HepG2 (cell line): ENCODE measurements around the gene LAMP2. TPM values are rescaled to one million over a fixed set of nuclear protein-coding genes. Genes with fewer than 3 reads are reported as not detected.

ENCODE experiments used
- FOXA1 ChIP-seq, 2 experiments: fragments of 450-650 bp in 1 of 2; sonication (generic) in 1 of 2; formaldehyde crosslinking in 1 of 2; IDR thresholded peaks; 2 replicates each; pipeline versions ENCODE4 v1.4.0 to v1.6.1; 2016 to 2020; ENCODE audit warnings: missing genetic modification reagents in 1 of 2
- GABPA ChIP-seq, 2 experiments: IDR thresholded peaks; 2 replicates each; pipeline ENCODE4 v1.6.1; 2011 to 2016; ENCODE audit warnings: low read depth in 2 of 2, low read length in 1 of 2, missing biosample characterization in 1 of 2, missing genetic modification characterization in 1 of 2
- KDM3A ChIP-seq: IDR thresholded peaks from 2 replicates; pipeline ENCODE4 v1.6.1; 2018; ENCODE audit warnings: low read depth, missing compliant biosample characterization
- KMT2B ChIP-seq: IDR thresholded peaks from 2 replicates; pipeline ENCODE4 v1.6.1; 2016; ENCODE audit warnings: missing genetic modification reagents, missing compliant biosample characterization
- NFAT5 ChIP-seq: sonication (generic); formaldehyde crosslinking; IDR thresholded peaks from 2 replicates; pipeline ENCODE4 v1.4.0; 2020; ENCODE audit warnings: missing genetic modification reagents
- NR2F2 ChIP-seq: IDR thresholded peaks from 2 replicates; pipeline ENCODE4 v1.6.1; 2012; ENCODE audit warnings: low read depth, inconsistent platforms, borderline replicate concordance
- SP1 ChIP-seq, 2 experiments: fragments of 450-650 bp in 1 of 2; sonication (generic) in 1 of 2; formaldehyde crosslinking in 1 of 2; IDR thresholded peaks; 2 replicates each; pipeline versions ENCODE4 v1.4.0 to v1.6.1; 2016 to 2020; ENCODE audit warnings: missing genetic modification reagents in 1 of 2
- ZBED4 ChIP-seq: sonication (generic); formaldehyde crosslinking; IDR thresholded peaks from 2 replicates; pipeline ENCODE4 v1.4.0; 2020; ENCODE audit warnings: missing genetic modification reagents, borderline replicate concordance
- ZEB1 ChIP-seq: IDR thresholded peaks from 2 replicates; pipeline ENCODE4 v1.6.1; 2012; ENCODE audit warnings: mild to moderate bottlenecking, low read depth, inconsistent platforms; ENCODE audit not compliant: insufficient replicate concordance
- ZNF224 ChIP-seq: sonication (generic); formaldehyde crosslinking; IDR thresholded peaks from 2 replicates; pipeline ENCODE4 v1.5.0; 2020; ENCODE audit warnings: mild to moderate bottlenecking, missing genetic modification reagents
- ZNF335 ChIP-seq: sonication (generic); formaldehyde crosslinking; IDR thresholded peaks from 2 replicates; pipeline ENCODE4 v1.4.0; 2020; ENCODE audit warnings: missing genetic modification reagents
- polyA plus RNA-seq, 8 experiments: library from polyadenylated mRNA; depleted of rRNA in 3 of 8; stranded (reverse) in 7 of 8; unstranded in 1 of 8; fragments of >200 nt; fragmentation: Illumina TruSeq in 4 of 8; extraction: Trizol in 4 of 8; gene quantifications; 2 replicates each; pipeline versions ENCODE4 v1.2.1 to v1.2.3, GENCODE V29; 2011 to 2016; ENCODE audit warnings: low read depth in 4 of 8, missing spikeins in 1 of 8, mixed read lengths in 1 of 8; ENCODE audit not compliant: insufficient read depth in 1 of 8
- total RNA-seq, 5 experiments: library from RNA; depleted of rRNA; stranded (reverse); fragments of >200 nt; fragmentation: Illumina TruSeq; extraction: Trizol; gene quantifications; 2 replicates each; pipeline ENCODE4 v1.2.3, GENCODE V29; 2016; ENCODE audit warnings: low read depth in 1 of 5

Gene LAMP2
- total and polyA plus RNA-seq, 2 of the 13 experiments (the other 11 are each of a cell fraction or from before 2014, with no cell fraction given), result 127 to 170 TPM

- TF ChIP-seq ZBED4 (CRISPR knock-in tag), result 0 out of 2 replicates have a peak, but pooled peaks have one; percentile 52
- peak; percentile 65 for TF ChIP-seq KMT2B
- 0 out of 2 replicates have a peak, but pooled peaks have one; percentile 48 for TF ChIP-seq KDM3A (CRISPR knock-in tag)
- TF ChIP-seq ZNF335, result 0 out of 2 replicates have a peak, but pooled peaks have one; percentile 29
- no peak for TF ChIP-seq SP1 (IDR thresholded peaks at IDR 0.05)
- TF ChIP-seq SP1 (CRISPR knock-in tag; IDR thresholded peaks at IDR 0.05), result peak; percentile 51
- no peak for TF ChIP-seq ZNF224 (CRISPR knock-in tag)
- peak; percentile 34 for TF ChIP-seq ZEB1
- no peak for TF ChIP-seq GABPA (IDR thresholded peaks at IDR 0.05; ENCODE audit: low read depth, low read length)
- peak; percentile 55; the same call in 1 of the 2 replicates for TF ChIP-seq GABPA (CRISPR knock-in tag; IDR thresholded peaks at IDR 0.05; ENCODE audit: low read depth)
- no peak for TF ChIP-seq NFAT5
- no peak for TF ChIP-seq FOXA1 (IDR thresholded peaks at IDR 0.05)
- TF ChIP-seq FOXA1 (CRISPR knock-in tag; IDR thresholded peaks at IDR 0.05), result no peak
- TF ChIP-seq NR2F2, result peak; percentile 25; the same call in 1 of the 2 replicates
- TF ChIP-seq, all 625 proteins: peak for 123
These were observed at the start of gene LAMP2 (continued) for GRCh38 chrX:120468825-120469525.
